ENCODE results near the gene SPATA32.

The SPATA32 gene

GRCh38 chr17:45293413-45294211, 31.7 kb upstream of the SPATA32 start:
- no peak for DNase-seq

DNA sequence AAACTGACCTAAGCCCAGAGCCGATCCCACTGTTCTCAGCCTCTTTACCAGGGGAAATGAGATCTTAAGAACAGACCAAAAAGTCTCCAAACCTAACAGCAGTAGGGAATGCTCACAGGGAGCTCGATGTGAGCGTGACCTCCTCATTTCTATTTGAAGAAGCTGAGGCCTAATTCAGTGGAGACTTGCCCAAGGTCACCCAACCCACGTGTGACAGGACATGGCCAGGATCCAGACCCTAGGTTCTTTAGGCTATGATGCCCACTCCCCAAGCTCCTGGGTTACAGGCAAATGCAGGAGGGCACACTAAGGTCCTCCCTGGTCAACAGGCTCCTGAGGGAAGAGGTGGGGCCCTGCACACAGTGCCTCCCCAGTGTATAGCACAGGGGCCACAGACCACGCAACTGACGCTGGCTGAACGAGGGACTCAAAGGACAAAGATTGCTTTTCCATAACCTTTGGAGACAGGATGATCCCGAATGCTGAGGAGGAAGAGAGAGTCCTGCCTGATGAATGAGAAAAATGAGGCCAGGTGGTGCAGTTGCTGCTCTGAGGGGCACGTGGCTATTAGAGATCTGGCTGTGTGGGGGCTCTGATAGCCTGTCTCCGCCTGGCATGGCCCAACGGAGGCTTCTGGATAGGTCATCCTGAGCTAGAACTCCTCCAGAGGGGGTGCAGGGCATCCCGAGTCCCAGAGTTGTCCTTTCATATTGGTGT, 31.0 kb upstream of the SPATA32 start:
- no peak for DNase-seq

- no peak for DNase-seq
Measured at GRCh38 chr17:45291171-45291805, 29.4 kb upstream of the SPATA32 start.

DNA sequence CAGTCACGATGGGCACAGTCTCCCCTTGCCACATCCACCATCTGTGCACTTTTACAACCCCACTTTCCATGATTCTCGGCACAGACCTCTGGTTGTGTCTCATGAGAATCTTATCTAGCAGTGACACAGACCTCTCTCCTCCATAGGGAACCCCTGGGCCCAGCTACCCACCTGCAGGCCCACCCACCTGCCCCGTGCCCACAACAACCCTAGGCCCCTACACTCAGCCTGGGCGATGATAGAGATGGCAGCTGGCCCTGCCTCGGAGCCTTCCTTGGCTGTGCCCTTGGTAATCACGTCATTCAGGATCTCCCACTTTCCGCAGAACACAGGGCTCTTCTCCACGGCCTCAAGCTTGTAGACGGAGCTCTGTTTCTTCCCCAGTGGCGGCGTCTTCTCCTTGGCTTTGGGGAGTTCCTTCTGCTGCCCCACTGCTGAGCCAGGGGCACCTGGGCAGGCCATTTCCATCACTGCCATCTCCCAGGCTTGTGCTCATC, 28.4 kb upstream of the SPATA32 start:
- no peak for DNase-seq

- no peak for DNase-seq
Measured at GRCh38 chr17:45289301-45290268, 27.7 kb upstream of the SPATA32 start.

DNA sequence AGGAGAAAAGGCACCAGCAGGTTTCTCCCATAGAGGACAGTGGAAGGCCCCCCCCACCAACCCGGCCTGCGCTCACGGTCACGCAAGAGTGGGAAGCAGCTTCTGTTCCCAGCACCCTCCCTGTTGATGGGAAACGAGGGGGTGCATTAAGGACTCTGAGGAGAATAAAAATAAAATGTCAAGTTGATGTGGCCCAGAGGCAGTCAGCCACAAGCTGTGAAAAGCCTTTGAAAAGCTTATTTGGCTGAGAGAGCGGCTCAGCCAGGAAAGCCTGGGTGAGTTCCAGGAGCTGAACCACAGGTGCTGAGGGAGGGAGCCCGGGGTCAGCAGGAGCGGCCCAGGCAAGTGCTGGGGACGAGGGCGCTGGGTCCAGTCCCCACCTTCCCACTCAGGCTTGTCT, 26.9 kb upstream of the SPATA32 start:
- peak; percentile 38 for DNase-seq

- DNase-seq: no peak
Measured at GRCh38 chr17:45287526-45288500, 25.9 kb upstream of the SPATA32 start.

GRCh38 chr17:45286286-45286685, 24.4 kb upstream of the SPATA32 start:
- DNase-seq: no peak

GRCh38 chr17:45284176-45285140, 22.6 kb upstream of the SPATA32 start:
- no peak for DNase-seq

DNA sequence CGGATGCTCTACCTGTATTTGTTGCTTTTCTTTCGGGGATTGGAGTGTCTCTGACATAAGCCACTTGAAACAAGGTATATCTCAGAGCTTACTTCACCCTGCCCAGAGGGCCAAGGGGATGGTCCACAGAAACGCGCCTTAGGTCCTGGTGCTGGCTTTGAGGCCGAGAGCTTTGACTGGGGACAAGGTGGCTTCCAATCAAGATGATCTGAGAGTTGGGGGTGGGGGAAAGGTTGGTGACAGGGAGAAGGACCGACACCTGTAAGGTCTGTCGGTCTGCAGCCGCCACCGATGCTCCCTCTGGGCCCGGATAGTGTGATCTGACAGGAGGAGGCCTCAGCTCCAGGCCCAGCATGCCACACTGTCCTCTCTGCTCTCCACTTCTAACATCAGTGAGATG, 21.8 kb upstream of the SPATA32 start:
- DNase-seq: no peak

DNA sequence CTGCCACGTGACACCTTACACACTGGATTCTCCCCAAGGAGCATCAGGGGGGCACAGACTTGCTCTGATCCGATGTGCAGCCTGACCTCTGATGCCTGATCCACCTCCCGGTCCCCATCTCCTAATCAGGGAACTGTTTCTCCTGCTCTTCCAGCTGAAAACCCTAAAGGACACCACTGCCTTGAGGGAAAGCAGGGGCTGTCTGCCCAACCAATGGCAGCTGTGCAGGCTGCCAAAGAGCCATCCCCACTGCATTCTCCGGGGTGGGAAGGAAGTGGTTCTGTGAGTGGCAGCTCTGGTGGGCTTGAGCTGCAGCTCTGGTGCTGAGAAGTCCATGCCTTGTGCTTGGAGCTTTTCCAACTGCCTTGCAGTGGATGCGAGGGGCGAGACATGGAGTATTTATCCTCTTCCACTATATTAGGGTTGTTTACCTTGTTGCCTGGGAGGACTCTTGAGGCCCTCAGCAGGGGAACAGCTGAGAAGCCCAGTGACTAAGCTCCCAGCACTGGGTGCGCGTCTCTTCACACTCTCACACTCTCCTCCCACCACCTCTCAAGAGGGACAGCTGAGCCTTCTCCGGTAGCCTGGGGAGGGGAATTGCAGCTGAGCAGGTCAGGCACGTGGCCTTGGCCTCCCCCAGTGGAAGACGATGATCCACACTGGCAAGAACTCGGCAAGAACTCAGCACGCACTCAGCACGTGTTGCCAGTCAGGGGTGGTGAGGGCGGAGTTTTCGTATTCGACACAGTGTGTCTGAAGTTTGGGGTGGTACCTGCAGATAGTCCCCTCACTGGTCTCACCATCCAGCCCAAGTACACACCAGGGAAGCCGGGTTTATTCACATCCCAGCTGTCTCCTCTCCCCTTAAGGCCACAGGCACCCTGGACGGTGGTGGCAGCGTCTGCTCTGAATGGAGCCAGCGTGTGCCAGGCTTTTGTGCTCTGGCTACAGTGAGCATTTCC, 21.1 kb upstream of the SPATA32 start:
- DNase-seq: peak; percentile 91

DNA sequence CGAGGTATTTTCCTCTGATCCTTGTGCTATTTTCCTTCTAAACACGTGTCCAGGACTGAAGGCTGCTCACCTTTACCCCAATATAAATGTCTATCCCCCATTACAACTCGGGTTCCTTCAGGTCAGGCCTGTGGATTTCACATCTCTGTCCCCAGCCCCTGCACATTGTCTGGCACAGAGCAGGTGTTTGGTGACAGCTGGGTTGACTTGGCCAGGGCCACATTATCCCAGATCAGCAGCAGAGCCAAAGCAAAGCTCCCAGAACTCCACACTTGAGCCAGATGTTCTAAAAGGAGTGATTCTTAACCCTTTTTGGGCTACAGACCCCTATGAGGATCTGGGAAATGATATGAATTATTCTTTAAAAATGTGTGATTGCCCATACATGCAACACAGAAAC, 18.0 kb upstream of the SPATA32 start:
- DNase-seq: no peak

- DNase-seq: no peak
Measured at GRCh38 chr17:45277992-45278391, 16.1 kb upstream of the SPATA32 start.

DNA sequence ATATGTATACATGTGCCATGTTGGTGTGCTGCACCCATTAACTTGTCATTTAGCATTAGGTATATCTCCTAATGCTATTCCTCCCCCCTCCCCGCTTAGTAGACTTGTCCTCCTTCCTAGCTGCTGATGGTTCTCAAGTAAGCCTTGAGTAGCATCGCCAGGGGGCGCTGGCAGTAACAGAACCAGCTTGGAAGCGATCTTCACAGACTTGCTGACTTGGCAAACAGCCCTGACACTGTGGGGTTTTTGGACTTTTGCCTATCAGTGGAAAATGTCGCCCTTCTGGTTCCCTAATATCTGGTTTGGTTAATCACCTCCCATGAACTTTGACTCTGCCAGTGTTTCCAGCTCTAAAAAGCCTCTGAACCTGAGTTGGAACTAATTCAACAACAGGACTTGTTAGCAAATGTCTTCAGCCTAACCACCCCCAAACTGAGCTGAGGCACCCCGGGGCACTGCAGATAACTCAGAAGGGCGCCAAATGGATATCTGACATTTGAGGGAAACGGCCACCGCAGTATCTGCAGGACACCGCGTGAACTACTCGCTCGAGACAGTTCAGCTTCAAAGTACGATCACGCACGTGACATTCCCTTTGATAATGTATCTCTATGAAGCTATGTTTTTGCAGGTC, 15.4 kb upstream of the SPATA32 start:
- DNase-seq: peak; percentile 70

- DNase-seq: no peak
Measured at GRCh38 chr17:45276031-45276430, 14.1 kb upstream of the SPATA32 start.

- no peak for DNase-seq
Measured at GRCh38 chr17:45274033-45274432, 12.1 kb upstream of the SPATA32 start.

DNA sequence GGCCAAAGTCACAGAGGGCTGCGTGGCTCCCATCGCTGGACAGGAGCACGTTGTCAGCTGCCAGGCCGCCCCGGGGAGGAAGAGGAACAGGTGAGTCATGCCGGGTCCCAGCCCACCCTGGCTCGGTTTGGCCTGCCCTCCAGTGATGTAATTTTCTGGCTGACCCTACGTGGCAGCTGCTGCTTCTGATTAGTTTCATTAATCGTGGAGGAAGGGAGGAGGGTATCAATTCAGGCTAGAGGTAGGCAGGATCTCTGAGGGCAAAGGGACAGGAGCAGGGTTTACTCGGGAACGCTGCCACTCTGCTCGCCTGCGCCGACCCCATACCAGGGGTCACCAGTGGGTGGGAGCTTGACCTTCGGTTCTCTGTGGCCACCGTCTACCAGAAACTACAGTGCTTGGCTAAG, 11.7 kb upstream of the SPATA32 start:
- no peak for DNase-seq

DNA sequence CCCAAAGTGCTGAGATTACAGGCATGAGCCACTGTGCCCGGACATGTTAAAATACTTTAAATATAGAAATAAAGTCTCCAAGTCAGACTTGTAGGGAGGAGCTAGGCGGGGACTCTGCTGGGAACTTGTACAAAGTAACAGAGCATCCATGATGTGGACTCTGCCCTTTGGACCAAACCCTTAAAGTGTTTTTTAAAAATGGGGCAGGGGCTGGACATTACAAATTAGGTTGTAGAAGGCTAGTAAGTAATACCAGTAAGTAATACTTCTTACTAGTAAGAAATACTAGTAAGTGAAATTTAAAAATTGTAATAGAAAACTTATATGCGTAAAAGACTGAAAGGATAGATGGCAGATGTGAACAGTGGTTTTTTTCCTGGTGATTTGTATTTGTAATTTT, 9.7 kb upstream of the SPATA32 start:
- no peak for DNase-seq

All from NCI-H2029 (cell line).